ENCODE results near the gene INPP5A. TPM values are rescaled to one million over a fixed set of nuclear protein-coding genes. Genes with fewer than 3 reads are reported as not detected.

The INPP5A gene
- total RNA-seq, 1 donor from 2014 or later: 45.2 TPM

GRCh38 chr10:132632091-132632561, 94.5 kb downstream of the INPP5A start:
- DNase-seq (ENCODE audit: low spot score): no peak

GRCh38 chr10:132632851-132633684, 95.5 kb downstream of the INPP5A start:
- Mint-ChIP-seq H3K36me3 (ENCODE audit: low read depth, unreplicated experiment) (peaks cover 10% of the 10 kb centered on the region), H3K4me1 (ENCODE audit: unreplicated experiment) (peaks cover 36% of the 10 kb centered on the region), H3K9me3 (ENCODE audit: unreplicated experiment) (no peaks in the 10 kb centered on the region), H3K27me3 (ENCODE audit: unreplicated experiment) (peaks cover 10% of the 10 kb centered on the region), H3K4me3 (ENCODE audit: unreplicated experiment) (no peak overlapping the region), H3K27ac (ENCODE audit: unreplicated experiment) (no peak overlapping the region)
- no peak for TF ChIP-seq CTCF (IDR thresholded peaks at IDR 0.05; ENCODE audit: unreplicated experiment)
- no peak for DNase-seq (ENCODE audit: low spot score)

More at GRCh38 chr10:132632091-132632561, 94.5 kb downstream of the INPP5A start:
- peaks cover 8% of the 10 kb centered on the region for H3K27me3 Mint-ChIP-seq (ENCODE audit: unreplicated experiment)
- no peak overlapping the region for H3K4me3 Mint-ChIP-seq (ENCODE audit: unreplicated experiment)
- H3K4me1 Mint-ChIP-seq (ENCODE audit: unreplicated experiment): peaks cover 38% of the 10 kb centered on the region
- H3K36me3 Mint-ChIP-seq (ENCODE audit: low read depth, unreplicated experiment): peaks cover 10% of the 10 kb centered on the region
- H3K9me3 Mint-ChIP-seq (ENCODE audit: unreplicated experiment): no peaks in the 10 kb centered on the region
- H3K27ac Mint-ChIP-seq (ENCODE audit: unreplicated experiment): no peak overlapping the region
- TF ChIP-seq CTCF (IDR thresholded peaks at IDR 0.05; ENCODE audit: unreplicated experiment): no peak

- Mint-ChIP-seq H3K27ac (ENCODE audit: unreplicated experiment) (no peak overlapping the region), H3K9me3 (ENCODE audit: unreplicated experiment) (no peaks in the 10 kb centered on the region), H3K4me1 (ENCODE audit: unreplicated experiment) (peaks cover 35% of the 10 kb centered on the region), H3K36me3 (ENCODE audit: low read depth, unreplicated experiment) (peaks cover 10% of the 10 kb centered on the region), H3K27me3 (ENCODE audit: unreplicated experiment) (peaks cover 10% of the 10 kb centered on the region), H3K4me3 (ENCODE audit: unreplicated experiment) (no peak overlapping the region)
- no peak for DNase-seq (ENCODE audit: low spot score)
- peak; percentile 19 for TF ChIP-seq CTCF (IDR thresholded peaks at IDR 0.05; ENCODE audit: unreplicated experiment)
Measured at GRCh38 chr10:132634241-132634946, 96.8 kb downstream of the INPP5A start.

- peaks cover 5% of the 10 kb centered on the region for H3K36me3 Mint-ChIP-seq (ENCODE audit: low read depth, unreplicated experiment)
- no peak for TF ChIP-seq CTCF (IDR thresholded peaks at IDR 0.05; ENCODE audit: unreplicated experiment)
- H3K4me1 Mint-ChIP-seq (ENCODE audit: unreplicated experiment): peaks cover 30% of the 10 kb centered on the region
- no peak for DNase-seq (ENCODE audit: low spot score)
- H3K27me3 Mint-ChIP-seq (ENCODE audit: unreplicated experiment): peaks cover 8% of the 10 kb centered on the region
- H3K27ac Mint-ChIP-seq (ENCODE audit: unreplicated experiment): no peak overlapping the region
- no peaks in the 10 kb centered on the region for H3K9me3 Mint-ChIP-seq (ENCODE audit: unreplicated experiment)
- H3K4me3 Mint-ChIP-seq (ENCODE audit: unreplicated experiment): no peak overlapping the region
Measured at GRCh38 chr10:132634947-132635271, 97.3 kb downstream of the INPP5A start.

GRCh38 chr10:132636358-132636757, 98.8 kb downstream of the INPP5A start:
- no peak for TF ChIP-seq CTCF (IDR thresholded peaks at IDR 0.05; ENCODE audit: unreplicated experiment)
- Mint-ChIP-seq H3K4me1 (ENCODE audit: unreplicated experiment) (peaks cover 25% of the 10 kb centered on the region), H3K36me3 (ENCODE audit: low read depth, unreplicated experiment) (no peaks in the 10 kb centered on the region), H3K27me3 (ENCODE audit: unreplicated experiment) (peaks cover 4% of the 10 kb centered on the region), H3K4me3 (ENCODE audit: unreplicated experiment) (no peak overlapping the region), H3K9me3 (ENCODE audit: unreplicated experiment) (no peaks in the 10 kb centered on the region), H3K27ac (ENCODE audit: unreplicated experiment) (no peak overlapping the region)
- no peak for DNase-seq (ENCODE audit: low spot score)

All from endothelial cell (in vitro differentiated cells).